Measurements from ENCODE around the gene KCNQ1.

Gene KCNQ1

DNA sequence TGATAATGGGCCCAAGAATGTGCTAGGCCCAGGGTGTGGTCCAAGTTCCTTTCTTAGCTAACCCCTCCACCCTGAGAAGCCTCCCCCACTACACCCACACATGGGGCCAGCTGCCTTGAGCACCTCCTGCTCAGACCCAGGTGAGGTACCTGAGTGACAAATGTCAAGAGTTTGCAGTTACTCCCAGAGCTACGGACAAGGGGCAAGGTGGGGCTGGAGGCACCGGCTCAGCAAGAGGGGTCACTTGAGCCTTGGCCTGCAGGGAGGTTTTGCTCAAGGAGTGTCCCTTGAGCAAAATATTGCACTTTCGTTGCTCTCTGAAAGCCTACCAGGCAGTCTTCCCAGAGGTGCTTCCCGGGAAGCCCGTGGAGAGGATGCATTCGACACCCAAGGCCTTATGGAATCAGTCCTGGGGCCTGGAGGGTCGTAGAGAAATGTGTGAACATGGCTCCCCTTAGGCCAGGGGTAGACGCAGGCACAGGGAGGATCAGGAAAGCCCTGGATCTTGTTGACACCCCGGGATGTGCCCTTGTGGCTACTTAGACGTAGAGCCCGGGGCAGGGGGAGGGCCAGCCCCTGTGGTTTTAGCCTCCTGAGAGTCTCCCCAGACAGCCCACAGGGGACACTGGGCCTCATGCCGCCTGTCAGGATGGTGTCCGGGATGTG lies 114.2 kb downstream of the KCNQ1 start:
- Mint-ChIP-seq H3K4me3 (no peak overlapping the region), H3K4me1 (ENCODE audit: low read depth) (no peaks in the 10 kb centered on the region), H3K27me3 (ENCODE audit: low read depth) (no peaks in the 10 kb centered on the region), H3K36me3 (ENCODE audit: low read depth) (no peaks in the 10 kb centered on the region), H3K27ac (no peak overlapping the region), H3K9me3 (no peaks in the 10 kb centered on the region)

DNA sequence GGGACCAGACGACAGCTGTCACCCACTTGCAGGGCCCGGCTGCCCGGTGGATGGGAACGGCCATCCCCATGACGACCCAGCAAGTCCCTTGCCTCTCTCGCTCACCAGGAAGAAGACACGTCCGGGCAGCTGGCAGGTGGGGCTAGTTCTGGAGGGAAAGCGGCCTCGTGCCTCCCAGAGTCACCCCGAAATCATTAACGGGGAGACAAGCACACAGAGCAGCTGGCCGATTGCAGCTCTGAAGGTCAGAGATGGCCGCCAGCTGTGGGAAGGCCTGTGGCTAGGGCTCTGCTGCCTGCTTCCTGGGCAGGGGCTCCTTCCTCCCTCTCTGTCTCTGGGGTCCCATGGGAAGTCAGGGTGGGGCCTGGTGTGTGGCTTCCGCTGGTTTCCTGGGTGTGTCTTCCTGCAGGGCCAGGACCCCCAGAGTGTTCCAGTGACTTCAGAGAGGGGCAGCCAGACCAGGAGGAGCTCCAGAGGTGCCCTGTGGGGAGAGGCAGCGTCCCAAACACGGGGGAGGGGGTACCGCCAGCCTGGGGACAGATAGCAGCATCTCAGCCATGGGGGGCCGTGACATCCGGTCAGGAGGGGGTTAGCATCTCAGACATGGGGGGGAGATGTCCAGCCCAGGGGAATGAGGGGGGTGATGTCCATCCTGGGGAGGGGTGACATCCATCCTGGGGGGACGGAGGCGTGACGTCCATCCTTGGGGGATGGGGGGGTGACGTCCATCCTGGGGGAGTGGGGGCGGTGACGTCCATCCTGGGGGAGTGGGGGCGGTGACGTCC lies 114.9 kb downstream of the KCNQ1 start:
- no peaks in the 10 kb centered on the region for H3K9me3 Mint-ChIP-seq
- H3K4me1 Mint-ChIP-seq (ENCODE audit: low read depth): no peaks in the 10 kb centered on the region
- no peak overlapping the region for H3K27ac Mint-ChIP-seq
- H3K36me3 Mint-ChIP-seq (ENCODE audit: low read depth): no peaks in the 10 kb centered on the region
- no peaks in the 10 kb centered on the region for H3K27me3 Mint-ChIP-seq (ENCODE audit: low read depth)
- no peak overlapping the region for H3K4me3 Mint-ChIP-seq

DNA sequence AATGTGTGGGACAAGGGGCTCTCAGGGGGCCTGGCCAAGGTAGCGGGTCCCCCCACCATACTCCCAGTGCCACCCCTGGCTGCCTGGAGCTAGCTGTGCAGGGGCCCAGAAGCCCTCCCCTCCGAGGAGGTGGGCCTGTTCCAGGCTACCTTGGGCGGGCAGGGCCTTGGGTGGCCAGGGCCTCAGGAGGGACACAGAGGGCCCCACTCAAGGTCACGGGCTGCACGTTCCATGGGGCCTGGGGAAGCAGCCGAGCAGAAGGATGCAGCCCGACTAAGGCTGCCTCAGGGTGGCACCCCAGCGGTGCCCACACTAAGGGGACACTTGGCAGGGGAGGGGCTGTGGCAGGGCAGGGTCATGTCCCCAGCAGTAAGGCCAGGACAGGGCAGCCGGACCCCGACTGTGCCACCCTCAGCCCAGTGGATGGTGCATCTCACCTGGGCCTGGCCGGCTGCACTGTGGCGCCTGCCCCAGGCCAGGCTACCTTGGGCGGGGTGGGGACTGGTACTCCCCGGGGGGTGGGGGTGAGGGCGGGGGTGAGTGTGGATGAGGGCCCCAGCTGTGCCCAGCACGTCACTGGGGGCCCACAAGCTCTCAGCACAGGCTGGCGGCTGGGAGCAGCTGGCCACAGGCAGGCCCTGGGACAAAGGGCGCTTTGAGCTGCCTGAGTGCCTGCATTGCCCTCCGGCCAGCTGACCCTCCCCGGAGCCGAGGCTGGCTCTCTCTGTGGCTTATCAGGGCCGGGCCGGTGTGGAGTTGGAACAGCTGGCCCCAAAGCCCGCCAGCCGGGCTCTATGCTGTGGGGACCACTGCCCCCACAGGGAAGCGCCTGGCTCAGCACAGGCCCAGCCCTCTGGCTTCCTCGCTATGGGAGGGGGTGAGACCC lies 117.1 kb downstream of the KCNQ1 start:
- H3K4me1 Mint-ChIP-seq (ENCODE audit: low read depth): no peaks in the 10 kb centered on the region
- H3K27ac Mint-ChIP-seq: no peak overlapping the region
- no peak overlapping the region for H3K4me3 Mint-ChIP-seq

DNA sequence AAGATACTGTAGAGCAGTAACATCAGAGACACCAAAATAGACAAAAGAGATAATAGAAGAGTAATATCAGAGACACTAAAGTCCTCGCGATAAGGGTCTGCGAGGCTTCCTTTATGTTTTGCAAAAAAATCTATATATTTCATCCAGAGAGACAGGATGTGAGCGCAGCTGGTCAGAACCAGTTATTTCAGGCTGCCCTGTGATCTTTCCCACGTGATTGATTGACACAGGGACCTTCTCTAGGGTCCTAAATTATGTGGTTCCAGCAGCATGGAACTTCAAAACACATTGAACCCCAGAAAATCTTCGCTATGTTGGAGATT lies 118.0 kb downstream of the KCNQ1 start:
- Mint-ChIP-seq H3K9me3 (no peaks in the 10 kb centered on the region), H3K27ac (no peak overlapping the region), H3K4me3 (no peak overlapping the region), H3K36me3 (ENCODE audit: low read depth) (no peaks in the 10 kb centered on the region), H3K27me3 (ENCODE audit: low read depth) (no peaks in the 10 kb centered on the region), H3K4me1 (ENCODE audit: low read depth) (no peaks in the 10 kb centered on the region)

More for the DNA sequence above, 117.1 kb downstream of the KCNQ1 start:
- no peaks in the 10 kb centered on the region for H3K36me3 Mint-ChIP-seq (ENCODE audit: low read depth)
- no peaks in the 10 kb centered on the region for H3K27me3 Mint-ChIP-seq (ENCODE audit: low read depth)
- no peaks in the 10 kb centered on the region for H3K9me3 Mint-ChIP-seq

DNA sequence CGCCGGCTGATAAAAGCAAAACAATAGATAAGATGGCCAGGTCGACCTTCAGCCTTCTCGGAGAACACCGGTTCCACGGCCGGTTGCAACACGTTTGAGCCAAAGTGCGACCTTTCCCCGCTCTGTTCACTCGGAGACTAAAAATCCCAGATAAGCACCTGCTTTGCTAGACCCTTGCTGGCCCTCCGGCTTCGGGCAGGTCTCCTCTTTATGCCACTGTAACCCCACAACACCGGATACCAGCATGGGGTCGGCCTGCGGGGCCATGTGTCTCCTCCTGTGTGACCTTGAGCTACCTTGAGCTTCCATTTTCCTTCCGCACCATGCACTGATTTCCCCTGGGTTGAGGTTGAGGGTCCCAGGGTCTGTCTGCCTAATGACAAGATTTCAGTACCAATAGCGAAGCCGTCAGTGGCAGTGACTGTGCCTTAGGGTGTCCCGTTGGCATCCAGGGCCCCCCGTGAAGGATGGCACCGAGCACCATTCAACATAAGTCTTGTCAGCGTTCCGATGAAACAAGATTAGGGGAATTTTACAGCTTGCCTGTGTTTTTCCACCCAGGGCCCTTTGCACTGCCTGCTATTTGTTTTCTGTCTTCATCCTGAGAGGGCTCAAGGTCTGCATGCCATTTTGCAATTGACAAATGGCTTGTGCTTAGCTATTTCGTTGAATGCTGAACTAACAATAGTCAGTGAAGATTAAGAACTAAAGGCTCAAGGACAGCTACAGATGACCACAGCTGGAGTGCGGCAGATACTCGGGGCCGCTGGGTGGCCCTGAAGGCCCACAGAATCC lies 118.6 kb downstream of the KCNQ1 start:
- Mint-ChIP-seq H3K4me1 (ENCODE audit: low read depth) (no peaks in the 10 kb centered on the region), H3K4me3 (no peak overlapping the region), H3K27ac (no peak overlapping the region), H3K36me3 (ENCODE audit: low read depth) (no peaks in the 10 kb centered on the region), H3K27me3 (ENCODE audit: low read depth) (no peaks in the 10 kb centered on the region), H3K9me3 (no peaks in the 10 kb centered on the region)

DNA sequence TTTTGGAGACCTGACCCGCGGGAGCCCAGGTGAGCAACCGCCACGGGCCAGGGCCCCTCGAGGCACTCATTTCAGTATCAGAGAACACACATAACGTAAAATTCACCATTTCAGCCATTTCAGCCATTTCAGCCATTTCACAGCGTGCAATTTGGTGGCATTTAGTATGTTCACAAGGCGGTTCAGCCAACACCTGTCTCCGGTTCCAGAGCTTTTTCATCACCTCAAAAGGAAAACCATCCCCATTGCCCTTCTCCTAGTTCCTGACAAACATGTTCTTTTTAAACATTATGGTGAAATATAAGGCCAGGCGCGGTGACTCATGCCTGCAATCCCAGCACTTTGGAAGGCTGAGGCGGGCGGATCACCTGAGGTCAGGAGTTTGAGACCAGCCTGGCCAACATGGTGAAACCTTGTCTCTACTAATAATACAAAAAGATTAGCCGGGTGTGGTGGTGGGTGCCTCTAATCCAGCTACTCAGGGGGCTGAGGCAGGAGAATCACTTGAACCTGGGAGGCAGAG lies 119.3 kb downstream of the KCNQ1 start:
- Mint-ChIP-seq H3K27me3 (ENCODE audit: low read depth) (no peaks in the 10 kb centered on the region), H3K36me3 (ENCODE audit: low read depth) (no peaks in the 10 kb centered on the region), H3K9me3 (no peaks in the 10 kb centered on the region), H3K4me1 (ENCODE audit: low read depth) (no peaks in the 10 kb centered on the region), H3K4me3 (no peak overlapping the region), H3K27ac (no peak overlapping the region)

DNA sequence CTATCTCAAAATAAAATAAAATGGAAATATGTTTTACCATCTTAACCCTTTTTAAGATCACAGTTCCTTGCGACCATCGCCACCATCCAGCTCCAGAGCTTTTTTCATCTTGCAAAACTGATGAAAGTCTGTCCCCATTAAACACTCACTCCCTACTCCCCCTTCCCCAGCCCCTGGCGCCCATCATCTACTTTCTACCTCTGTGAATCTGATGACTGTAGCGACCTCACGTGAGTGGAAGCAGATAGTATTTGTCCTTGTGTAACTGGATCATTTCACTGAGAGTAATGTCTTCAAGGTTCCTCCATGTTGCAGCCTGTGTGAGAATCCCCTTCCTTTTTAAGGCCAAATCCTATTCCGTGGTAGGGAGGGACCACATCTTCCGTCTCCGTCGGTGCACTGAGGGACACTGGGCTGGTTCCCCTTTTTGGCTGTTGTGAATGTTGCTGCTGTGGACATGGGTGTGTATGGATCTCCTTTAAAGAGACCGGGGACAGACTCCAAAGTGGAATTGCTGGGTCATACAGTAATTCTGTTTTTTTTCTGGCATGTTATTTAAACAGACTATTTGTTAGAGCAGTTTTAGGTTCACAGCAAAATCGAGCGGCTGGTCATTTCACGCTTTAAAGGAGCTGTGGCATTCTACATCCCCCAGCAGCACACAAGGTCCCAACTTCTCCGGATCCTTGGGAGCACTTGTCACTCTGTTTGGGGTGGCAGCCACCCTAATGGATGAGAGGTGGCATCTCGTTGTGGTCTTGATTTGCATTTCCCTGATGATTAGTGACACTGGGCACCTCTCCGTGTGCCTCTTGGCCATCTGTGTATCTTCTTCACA lies 120.0 kb downstream of the KCNQ1 start:
- no peak overlapping the region for H3K4me3 Mint-ChIP-seq
- H3K9me3 Mint-ChIP-seq: no peaks in the 10 kb centered on the region
- H3K36me3 Mint-ChIP-seq (ENCODE audit: low read depth): no peaks in the 10 kb centered on the region
- no peaks in the 10 kb centered on the region for H3K27me3 Mint-ChIP-seq (ENCODE audit: low read depth)
- H3K27ac Mint-ChIP-seq: no peak overlapping the region
- no peaks in the 10 kb centered on the region for H3K4me1 Mint-ChIP-seq (ENCODE audit: low read depth)

DNA sequence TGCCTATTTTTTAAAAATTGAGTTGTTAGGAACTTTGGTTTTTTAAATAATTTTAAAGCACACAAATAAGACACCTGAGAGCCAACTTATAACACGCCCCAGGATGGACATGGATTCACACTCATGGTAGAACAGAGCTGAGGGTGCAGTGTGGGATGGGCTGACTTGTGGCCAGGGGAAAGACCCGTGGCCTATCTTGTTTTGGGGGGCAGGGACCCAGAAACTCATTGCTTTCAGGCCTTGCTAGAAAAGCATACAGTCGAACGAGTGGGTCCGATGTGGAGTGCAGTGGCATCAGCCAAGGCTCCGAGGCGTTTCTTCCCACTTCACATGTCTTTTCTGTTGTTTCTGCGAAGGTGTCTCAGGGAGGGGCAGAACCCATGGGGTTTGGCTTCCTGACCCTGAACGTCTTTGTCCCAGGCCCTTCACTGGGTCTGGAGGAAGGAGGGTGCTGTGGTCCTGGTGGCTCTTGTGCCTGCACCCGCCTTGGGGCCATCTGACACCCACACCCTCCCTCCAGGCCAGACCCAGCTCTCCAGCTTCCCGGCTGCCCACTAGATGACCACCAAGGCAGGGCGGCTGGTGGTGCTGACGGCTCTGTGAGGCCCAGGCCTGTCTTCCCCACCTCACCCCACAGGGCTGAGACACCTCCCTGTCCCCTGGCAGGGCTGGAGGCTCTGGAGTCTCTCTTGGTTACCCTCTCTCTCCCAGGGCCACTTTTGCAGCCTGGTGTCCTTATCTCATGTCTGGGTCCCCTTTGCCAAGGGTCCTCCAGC lies 120.8 kb downstream of the KCNQ1 start:
- H3K36me3 Mint-ChIP-seq (ENCODE audit: low read depth): no peaks in the 10 kb centered on the region
- H3K27ac Mint-ChIP-seq: no peak overlapping the region
- H3K9me3 Mint-ChIP-seq: no peaks in the 10 kb centered on the region
- no peaks in the 10 kb centered on the region for H3K27me3 Mint-ChIP-seq (ENCODE audit: low read depth)
- no peaks in the 10 kb centered on the region for H3K4me1 Mint-ChIP-seq (ENCODE audit: low read depth)
- no peak overlapping the region for H3K4me3 Mint-ChIP-seq

DNA sequence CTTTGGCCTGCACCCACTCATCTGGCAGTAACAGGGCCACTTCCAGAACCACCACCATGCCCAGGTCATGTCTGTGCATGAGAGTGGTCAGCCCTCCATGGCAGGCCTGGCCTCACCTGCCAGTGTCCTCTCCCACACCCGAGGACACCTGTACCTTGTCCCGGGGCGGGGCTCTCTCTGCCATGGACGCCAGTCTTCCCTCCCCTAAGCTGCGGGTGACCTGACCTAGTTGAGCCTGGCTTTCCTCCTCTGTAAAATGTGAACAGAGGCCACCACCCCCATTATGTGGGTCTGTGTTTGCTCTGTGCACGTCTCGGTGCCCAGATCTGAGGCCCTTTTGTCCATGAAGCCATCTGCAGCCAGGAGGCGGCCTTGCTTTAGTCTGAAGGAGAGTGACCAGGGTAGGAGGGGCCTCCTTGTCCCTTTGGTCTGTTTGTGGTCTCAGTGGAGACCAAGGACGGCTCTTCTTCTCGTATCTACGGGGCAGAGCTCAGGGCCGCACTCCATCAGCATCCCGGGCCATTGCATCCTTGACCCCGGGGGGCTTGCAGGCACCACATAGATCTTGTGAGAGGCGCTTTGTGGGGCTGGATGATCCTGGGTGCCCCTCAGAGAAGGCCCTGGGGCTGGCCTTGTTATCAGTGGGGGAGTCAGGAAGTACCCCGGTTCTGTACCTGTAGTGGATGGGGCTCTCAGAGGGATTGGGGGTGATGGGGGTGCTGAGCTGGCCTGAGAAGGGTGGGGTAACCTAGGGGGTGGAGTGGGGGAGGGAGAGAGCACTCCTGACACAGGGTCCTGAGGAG lies 121.6 kb downstream of the KCNQ1 start:
- no peak overlapping the region for H3K27ac Mint-ChIP-seq
- H3K27me3 Mint-ChIP-seq (ENCODE audit: low read depth): no peaks in the 10 kb centered on the region
- no peaks in the 10 kb centered on the region for H3K9me3 Mint-ChIP-seq
- H3K4me3 Mint-ChIP-seq: no peak overlapping the region
- H3K4me1 Mint-ChIP-seq (ENCODE audit: low read depth): no peaks in the 10 kb centered on the region
- H3K36me3 Mint-ChIP-seq (ENCODE audit: low read depth): no peaks in the 10 kb centered on the region

DNA sequence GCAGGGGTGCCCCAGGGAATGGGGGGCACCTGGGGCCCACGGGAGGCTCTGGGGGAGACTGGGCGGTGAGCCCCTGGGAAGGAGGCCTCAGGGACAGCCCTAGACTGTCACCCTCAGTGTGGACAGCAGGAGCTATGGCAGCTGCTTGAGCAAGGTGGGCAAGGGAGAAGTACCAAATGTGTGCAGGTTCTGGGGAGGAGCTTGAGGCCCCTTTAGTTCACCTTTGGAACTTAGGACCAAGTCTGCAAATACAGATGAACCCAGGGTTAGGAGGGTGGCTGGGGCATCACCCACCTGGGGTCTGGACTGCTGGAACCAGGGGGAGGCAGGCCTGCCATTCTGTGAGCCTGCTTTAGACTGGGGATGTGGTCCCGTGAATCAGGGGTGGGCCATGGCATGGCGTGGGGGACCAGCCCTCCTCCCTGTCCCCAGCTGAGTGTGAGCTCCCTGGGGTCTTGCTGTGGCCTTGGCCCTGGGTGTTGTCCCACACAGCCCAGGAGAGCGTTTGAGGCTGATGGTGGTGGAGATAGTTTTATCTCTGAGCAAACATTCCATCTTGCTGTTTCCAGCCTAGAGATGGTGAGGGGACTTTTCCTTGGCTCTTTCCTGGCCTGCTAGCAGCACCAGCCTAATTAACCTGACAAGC lies 122.3 kb downstream of the KCNQ1 start:
- no peak overlapping the region for H3K4me3 Mint-ChIP-seq
- H3K4me1 Mint-ChIP-seq (ENCODE audit: low read depth): no peaks in the 10 kb centered on the region
- no peak overlapping the region for H3K27ac Mint-ChIP-seq
- no peaks in the 10 kb centered on the region for H3K27me3 Mint-ChIP-seq (ENCODE audit: low read depth)
- no peaks in the 10 kb centered on the region for H3K36me3 Mint-ChIP-seq (ENCODE audit: low read depth)
- H3K9me3 Mint-ChIP-seq: no peaks in the 10 kb centered on the region

DNA sequence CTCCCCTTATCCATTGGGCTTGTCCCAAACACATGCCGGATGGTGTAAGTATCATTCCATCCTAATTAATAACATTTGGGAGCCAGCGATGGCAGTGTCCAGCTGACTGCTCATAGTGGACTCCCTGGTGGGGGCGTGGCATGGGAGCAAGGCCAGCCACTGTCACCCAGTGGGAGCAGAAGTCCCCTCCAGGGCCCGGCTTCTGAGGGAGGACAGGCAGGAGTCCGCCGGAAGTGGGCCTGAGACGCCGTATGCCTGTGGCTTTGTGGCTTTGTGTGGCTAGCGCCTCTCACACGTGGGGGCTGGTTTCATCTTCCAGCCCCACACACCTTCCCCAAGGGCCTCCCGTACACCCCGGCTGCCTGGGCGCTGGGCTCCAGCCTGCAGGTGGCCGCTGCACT lies 124.5 kb downstream of the KCNQ1 start:
- no peaks in the 10 kb centered on the region for H3K4me1 Mint-ChIP-seq (ENCODE audit: low read depth)
- H3K27ac Mint-ChIP-seq: no peak overlapping the region
- no peaks in the 10 kb centered on the region for H3K36me3 Mint-ChIP-seq (ENCODE audit: low read depth)
- H3K4me3 Mint-ChIP-seq: no peak overlapping the region
- no peaks in the 10 kb centered on the region for H3K9me3 Mint-ChIP-seq
- H3K27me3 Mint-ChIP-seq (ENCODE audit: low read depth): no peaks in the 10 kb centered on the region

DNA sequence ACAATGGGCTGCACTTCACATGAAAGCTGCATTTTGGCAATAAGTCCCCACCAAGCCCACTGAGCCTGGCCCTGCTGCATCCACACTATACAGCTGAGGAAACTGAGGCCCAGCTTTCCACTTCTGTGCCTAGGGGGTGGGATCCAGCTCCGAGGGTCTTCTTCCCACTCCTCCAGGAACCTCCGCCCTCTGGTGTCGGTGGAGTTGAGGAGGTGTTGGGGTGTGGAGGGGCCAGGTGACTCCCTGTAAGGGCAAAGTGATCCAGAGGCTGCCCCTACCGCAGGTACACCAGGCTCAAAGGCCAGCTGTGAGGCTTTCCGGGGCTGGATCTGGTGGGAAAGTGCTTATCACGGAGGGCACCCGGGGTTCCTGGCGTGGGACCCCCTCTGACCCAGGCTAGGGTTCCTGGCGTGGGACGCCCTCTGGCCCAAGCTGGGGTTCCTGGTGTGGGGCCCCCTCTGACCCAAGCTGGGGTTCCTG lies 125.0 kb downstream of the KCNQ1 start:
- Mint-ChIP-seq H3K4me1 (ENCODE audit: low read depth) (no peaks in the 10 kb centered on the region), H3K4me3 (no peak overlapping the region), H3K27me3 (ENCODE audit: low read depth) (no peaks in the 10 kb centered on the region), H3K9me3 (no peaks in the 10 kb centered on the region), H3K27ac (no peak overlapping the region), H3K36me3 (ENCODE audit: low read depth) (no peaks in the 10 kb centered on the region)
